Measurements from ENCODE around the gene BAZ2A. TPM values are rescaled to one million over a fixed set of nuclear protein-coding genes. Genes with fewer than 3 reads are reported as not detected.

Gene BAZ2A
- total RNA-seq, 1 experiment from 2014 or later, result 115 TPM

DNA sequence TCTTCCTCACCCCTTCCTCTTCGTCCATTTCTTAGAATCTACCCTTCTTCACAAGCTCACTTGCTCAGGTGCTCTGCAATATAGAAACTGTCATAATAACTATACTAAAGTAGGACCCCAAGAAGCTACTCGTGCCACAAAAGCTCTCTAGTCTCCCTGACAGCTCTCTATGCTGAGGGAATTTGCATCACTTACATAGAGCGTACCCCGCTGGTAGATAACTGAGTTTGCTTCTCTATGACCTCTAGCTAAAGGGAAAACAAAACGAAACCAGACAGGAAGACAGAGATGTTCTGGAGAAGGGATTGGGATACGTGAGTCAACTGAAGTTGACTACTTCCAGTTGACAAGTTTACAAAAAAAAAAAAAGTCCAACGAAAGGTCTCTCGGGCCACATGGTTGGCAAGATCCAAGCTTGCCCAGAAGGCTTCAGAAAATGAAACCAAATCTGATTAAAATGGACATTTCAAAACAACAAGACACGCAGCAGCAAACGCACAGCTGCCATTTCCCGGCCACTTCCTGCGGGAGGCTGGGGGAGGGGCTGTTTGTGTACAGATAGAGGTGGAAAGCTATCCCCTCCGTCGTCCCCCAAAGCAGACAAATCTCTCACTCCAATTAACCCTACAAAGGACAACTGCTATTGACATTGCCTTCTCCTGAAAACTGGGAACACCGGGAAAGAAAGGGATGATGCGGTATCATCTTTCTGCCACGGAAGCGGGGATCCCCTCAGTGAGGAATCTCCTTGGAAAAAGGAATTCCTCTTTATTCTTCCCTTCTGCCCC, 1.3 kb downstream of the BAZ2A start:
- Histone ChIP-seq H3K27ac (peak overlapping the region; percentile 19; the same call in 1 of the 2 replicates), H3K9me2 (ENCODE audit: insufficient read depth) (no peaks in the 10 kb centered on the region), H4K20me1 (ENCODE audit: insufficient read depth) (peaks cover 37% of the 10 kb centered on the region), H3K36me3 (ENCODE audit: low read depth) (peaks cover 7% of the 10 kb centered on the region; the same call in 1 of the 2 replicates), H3K79me2 (ENCODE audit: low read depth) (peaks cover 87% of the 10 kb centered on the region), H3K4me3 (peak overlapping the region; percentile 96), H3K4me1 (replicated peaks; ENCODE audit: insufficient read depth) (peaks cover 41% of the 10 kb centered on the region), H3F3A (ENCODE audit: insufficient read depth, low read depth) (peaks cover 17% of the 10 kb centered on the region; the same call in 1 of the 2 replicates), H3K9me3 (ENCODE audit: insufficient read depth, low read depth) (no peaks in the 10 kb centered on the region), H3K4me2 (peak overlapping the region; percentile 97), H3K27me3 (ENCODE audit: insufficient read depth, low read depth) (no peaks in the 10 kb centered on the region), H2AFZ (peak overlapping the region; percentile 93)
- TF ChIP-seq EZH2 (IDR thresholded peaks at IDR 0.05; ENCODE audit: low read depth), result no peak
- TF ChIP-seq, protein P1, sequence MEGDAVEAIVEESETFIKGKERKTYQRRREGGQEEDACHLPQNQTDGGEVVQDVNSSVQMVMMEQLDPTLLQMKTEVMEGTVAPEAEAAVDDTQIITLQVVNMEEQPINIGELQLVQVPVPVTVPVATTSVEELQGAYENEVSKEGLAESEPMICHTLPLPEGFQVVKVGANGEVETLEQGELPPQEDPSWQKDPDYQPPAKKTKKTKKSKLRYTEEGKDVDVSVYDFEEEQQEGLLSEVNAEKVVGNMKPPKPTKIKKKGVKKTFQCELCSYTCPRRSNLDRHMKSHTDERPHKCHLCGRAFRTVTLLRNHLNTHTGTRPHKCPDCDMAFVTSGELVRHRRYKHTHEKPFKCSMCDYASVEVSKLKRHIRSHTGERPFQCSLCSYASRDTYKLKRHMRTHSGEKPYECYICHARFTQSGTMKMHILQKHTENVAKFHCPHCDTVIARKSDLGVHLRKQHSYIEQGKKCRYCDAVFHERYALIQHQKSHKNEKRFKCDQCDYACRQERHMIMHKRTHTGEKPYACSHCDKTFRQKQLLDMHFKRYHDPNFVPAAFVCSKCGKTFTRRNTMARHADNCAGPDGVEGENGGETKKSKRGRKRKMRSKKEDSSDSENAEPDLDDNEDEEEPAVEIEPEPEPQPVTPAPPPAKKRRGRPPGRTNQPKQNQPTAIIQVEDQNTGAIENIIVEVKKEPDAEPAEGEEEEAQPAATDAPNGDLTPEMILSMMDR (conservative IDR thresholded peaks at IDR 0.05), result no peak
- intact Hi-C loops (cut with micrococcal nuclease; ENCODE audit: unreplicated experiment), result no loop called here
- TSS peak; percentile 10 for BruUV-seq (replicated peaks)
- ChIA-PET CTCF (interaction anchor here (0.5 to 1.8 kb wide), 3 partner anchors 8 to 483 kb away, joined by 3 to 11 read pairs (median 5); no protein-coding TSS in a partner anchor), POLR2A (ENCODE audit: unreplicated experiment) (interaction anchor here (0.6 to 0.8 kb wide), 5 partner anchors 33 to 459 kb away, joined by 3 to 18 read pairs (median 3); partner anchors contain the start of gene RBMS2)
- DNase-seq, result peak in 1 of 2 experiments; percentile 51

DNA sequence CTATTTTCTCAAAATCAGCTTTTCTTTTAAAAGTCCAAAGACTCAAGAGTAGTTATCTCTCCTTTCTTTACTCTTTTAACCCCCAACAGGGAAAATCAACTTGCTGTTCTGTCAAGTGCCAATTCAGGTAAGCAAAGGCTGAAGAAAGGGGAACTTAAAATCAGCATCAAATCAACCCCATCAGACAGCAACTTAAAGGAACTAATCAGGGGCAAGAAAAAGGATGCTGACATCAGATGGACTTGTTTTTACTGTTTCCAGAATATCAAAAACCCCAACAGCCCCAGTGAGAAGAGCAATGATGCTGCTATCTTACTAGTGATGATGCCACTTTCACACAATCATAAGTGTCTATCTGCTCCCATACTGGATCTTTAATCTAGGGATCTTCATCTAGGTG, 3.4 kb downstream of the BAZ2A start:
- peaks cover 19% of the 10 kb centered on the region for H3K4me1 ChIP-seq (replicated peaks; ENCODE audit: insufficient read depth)
- H3F3A ChIP-seq (ENCODE audit: insufficient read depth, low read depth), result peaks cover 17% of the 10 kb centered on the region; the same call in 1 of the 2 replicates
- no TSS peak for BruUV-seq (replicated peaks)
- H2AFZ ChIP-seq, result no peak overlapping the region
- no peak for TF ChIP-seq EZH2 (IDR thresholded peaks at IDR 0.05; ENCODE audit: low read depth)
- TF ChIP-seq, protein P1 (conservative IDR thresholded peaks at IDR 0.05), result no peak
- intact Hi-C loops (cut with micrococcal nuclease; ENCODE audit: unreplicated experiment), result no loop called here
- H4K20me1 ChIP-seq (ENCODE audit: insufficient read depth), result peaks cover 58% of the 10 kb centered on the region
- no peak overlapping the region for H3K27ac ChIP-seq
- H3K9me3 ChIP-seq (ENCODE audit: insufficient read depth, low read depth), result no peaks in the 10 kb centered on the region
- no peaks in the 10 kb centered on the region for H3K9me2 ChIP-seq (ENCODE audit: insufficient read depth)
- H3K79me2 ChIP-seq (ENCODE audit: low read depth), result peaks cover 89% of the 10 kb centered on the region
- no peak overlapping the region for H3K4me3 ChIP-seq
- no peak for DNase-seq
- CTCF ChIA-PET, result no interaction called here
- POLR2A ChIA-PET (ENCODE audit: unreplicated experiment), result no interaction called here
- H3K27me3 ChIP-seq (ENCODE audit: insufficient read depth, low read depth), result no peaks in the 10 kb centered on the region
- H3K36me3 ChIP-seq (ENCODE audit: low read depth), result peaks cover 19% of the 10 kb centered on the region
- no peak overlapping the region for H3K4me2 ChIP-seq

DNA sequence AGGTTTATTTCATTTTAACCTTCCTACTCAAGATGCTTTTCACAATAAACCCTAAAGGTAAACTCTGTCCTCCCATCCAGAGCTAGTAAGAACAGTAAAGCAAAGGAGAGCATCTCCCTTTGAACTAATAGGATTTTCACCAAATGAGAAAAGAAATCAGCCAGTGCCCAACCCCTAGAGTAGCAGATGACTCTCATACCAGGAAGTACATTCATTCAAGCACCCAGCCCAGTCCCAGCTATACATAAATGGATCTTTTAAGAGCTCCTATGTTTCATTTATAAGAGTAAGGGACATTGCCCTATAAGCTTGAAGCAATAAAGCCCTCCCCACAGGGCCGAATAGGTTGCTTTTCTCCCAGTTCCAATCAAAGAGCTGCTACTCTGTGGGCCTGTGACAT, 7.6 kb downstream of the BAZ2A start:
- peaks cover 19% of the 10 kb centered on the region for H3K36me3 ChIP-seq (ENCODE audit: low read depth)
- peaks cover 13% of the 10 kb centered on the region; the same call in 1 of the 2 replicates for H3F3A ChIP-seq (ENCODE audit: insufficient read depth, low read depth)
- DNase-seq, result no peak
- peaks cover 85% of the 10 kb centered on the region for H4K20me1 ChIP-seq (ENCODE audit: insufficient read depth)
- intact Hi-C loops (cut with micrococcal nuclease; ENCODE audit: unreplicated experiment), result no loop called here
- H2AFZ ChIP-seq, result no peak overlapping the region
- no peak overlapping the region for H3K4me3 ChIP-seq
- peaks cover 94% of the 10 kb centered on the region for H3K79me2 ChIP-seq (ENCODE audit: low read depth)
- CTCF ChIA-PET, result interaction anchor here (1.6 kb wide), 1 partner anchor 14 kb away, joined by 5 read pairs; no protein-coding TSS in a partner anchor
- no peaks in the 10 kb centered on the region for H3K4me1 ChIP-seq (replicated peaks; ENCODE audit: insufficient read depth)
- H3K27me3 ChIP-seq (ENCODE audit: insufficient read depth, low read depth), result no peaks in the 10 kb centered on the region
- BruUV-seq (replicated peaks), result no TSS peak
- H3K9me2 ChIP-seq (ENCODE audit: insufficient read depth), result no peaks in the 10 kb centered on the region
- H3K27ac ChIP-seq, result no peak overlapping the region
- H3K9me3 ChIP-seq (ENCODE audit: insufficient read depth, low read depth), result no peaks in the 10 kb centered on the region
- POLR2A ChIA-PET (ENCODE audit: unreplicated experiment), result interaction anchor here (0.7 to 0.9 kb wide), 2 partner anchors 12 to 101 kb away, joined by 3 to 5 read pairs; partner anchors contain the start of gene RBMS2
- TF ChIP-seq EZH2 (IDR thresholded peaks at IDR 0.05; ENCODE audit: low read depth), result no peak
- TF ChIP-seq, protein P1 (conservative IDR thresholded peaks at IDR 0.05), result no peak
- no peak overlapping the region for H3K4me2 ChIP-seq
